ENCODE data around the gene WRNIP1.

The WRNIP1 gene

GRCh38 chr6:2775003-2775402 lies 9.8 kb downstream of the WRNIP1 start:
- Histone ChIP-seq H3K36me3 (ENCODE audit: control insufficient read depth, insufficient read depth, low read length) (peaks cover 64% of the 10 kb centered on the region), H3K9me3 (ENCODE audit: control insufficient read depth, insufficient read depth, low read length) (no peaks in the 10 kb centered on the region), H3K27me3 (ENCODE audit: control insufficient read depth, insufficient read depth, low read length) (no peaks in the 10 kb centered on the region), H3K9ac (ENCODE audit: low read depth, low read length) (no peak overlapping the region), H3K4me3 (ENCODE audit: low read depth, low read length) (no peak overlapping the region), H3K27ac (ENCODE audit: low read depth, low read length) (no peak overlapping the region), H3K4me1 (ENCODE audit: control insufficient read depth, insufficient read depth, low read length) (peaks cover 9% of the 10 kb centered on the region)

DNA sequence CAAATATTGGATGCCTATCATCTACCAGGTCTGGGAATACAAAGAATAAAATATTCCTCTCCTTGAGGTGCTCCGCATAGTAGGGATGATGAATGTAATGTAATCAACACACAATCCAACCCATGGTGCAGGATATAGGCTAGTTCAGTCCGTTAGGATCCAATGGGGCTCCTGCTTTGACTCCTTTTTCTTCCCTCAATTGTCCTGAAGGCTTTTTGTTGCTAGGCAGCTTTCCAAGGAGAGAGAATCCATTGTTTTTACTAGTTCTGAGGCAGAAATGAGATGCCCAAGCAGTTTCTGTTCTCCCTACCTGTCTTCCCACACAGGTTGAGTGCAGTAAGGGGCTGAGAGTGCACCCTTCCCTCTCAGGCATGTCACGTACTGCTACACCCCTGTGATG lies 12.1 kb downstream of the WRNIP1 start:
- Histone ChIP-seq H3K4me1 (ENCODE audit: control insufficient read depth, insufficient read depth, low read length) (no peaks in the 10 kb centered on the region), H3K27ac (ENCODE audit: low read depth, low read length) (no peak overlapping the region), H3K27me3 (ENCODE audit: control insufficient read depth, insufficient read depth, low read length) (no peaks in the 10 kb centered on the region), H3K9me3 (ENCODE audit: control insufficient read depth, insufficient read depth, low read length) (no peaks in the 10 kb centered on the region), H3K4me3 (ENCODE audit: low read depth, low read length) (no peak overlapping the region), H3K9ac (ENCODE audit: low read depth, low read length) (no peak overlapping the region), H3K36me3 (ENCODE audit: control insufficient read depth, insufficient read depth, low read length) (peaks cover 71% of the 10 kb centered on the region)

GRCh38 chr6:2780102-2780737 lies 15.0 kb downstream of the WRNIP1 start:
- Histone ChIP-seq H3K27ac (ENCODE audit: low read depth, low read length) (no peak overlapping the region), H3K9me3 (ENCODE audit: control insufficient read depth, insufficient read depth, low read length) (no peaks in the 10 kb centered on the region), H3K4me1 (ENCODE audit: control insufficient read depth, insufficient read depth, low read length) (no peaks in the 10 kb centered on the region), H3K9ac (ENCODE audit: low read depth, low read length) (no peak overlapping the region), H3K27me3 (ENCODE audit: control insufficient read depth, insufficient read depth, low read length) (no peaks in the 10 kb centered on the region), H3K36me3 (ENCODE audit: control insufficient read depth, insufficient read depth, low read length) (peaks cover 63% of the 10 kb centered on the region), H3K4me3 (ENCODE audit: low read depth, low read length) (no peak overlapping the region)

- Histone ChIP-seq H3K4me3 (ENCODE audit: low read depth, low read length) (no peak overlapping the region), H3K27me3 (ENCODE audit: control insufficient read depth, insufficient read depth, low read length) (no peaks in the 10 kb centered on the region), H3K9me3 (ENCODE audit: control insufficient read depth, insufficient read depth, low read length) (no peaks in the 10 kb centered on the region), H3K4me1 (ENCODE audit: control insufficient read depth, insufficient read depth, low read length) (no peaks in the 10 kb centered on the region), H3K9ac (ENCODE audit: low read depth, low read length) (no peak overlapping the region), H3K36me3 (ENCODE audit: control insufficient read depth, insufficient read depth, low read length) (peaks cover 60% of the 10 kb centered on the region), H3K27ac (ENCODE audit: low read depth, low read length) (no peak overlapping the region)
Measured at GRCh38 chr6:2781685-2782355, 16.6 kb downstream of the WRNIP1 start.

DNA sequence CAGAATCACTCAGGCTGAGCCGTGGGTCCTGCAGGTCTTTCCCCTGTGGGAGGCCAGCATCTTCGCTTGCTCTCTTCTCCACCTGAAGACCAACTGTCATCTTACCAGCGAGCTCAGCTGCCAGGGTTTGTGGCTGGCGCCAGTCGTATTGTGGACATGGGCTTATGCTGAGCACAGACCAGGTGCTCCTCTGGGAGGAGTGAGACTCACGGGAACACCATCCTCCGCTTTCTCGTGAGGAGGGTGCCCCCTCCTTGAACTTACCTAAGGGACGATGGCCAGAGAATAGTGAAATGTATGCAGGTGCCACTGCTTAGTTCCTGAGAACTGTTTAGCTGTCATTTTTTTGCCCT lies 17.1 kb downstream of the WRNIP1 start:
- Histone ChIP-seq H3K9me3 (ENCODE audit: control insufficient read depth, insufficient read depth, low read length) (no peaks in the 10 kb centered on the region), H3K4me3 (ENCODE audit: low read depth, low read length) (no peak overlapping the region), H3K27ac (ENCODE audit: low read depth, low read length) (no peak overlapping the region), H3K36me3 (ENCODE audit: control insufficient read depth, insufficient read depth, low read length) (peaks cover 58% of the 10 kb centered on the region), H3K4me1 (ENCODE audit: control insufficient read depth, insufficient read depth, low read length) (no peaks in the 10 kb centered on the region), H3K27me3 (ENCODE audit: control insufficient read depth, insufficient read depth, low read length) (no peaks in the 10 kb centered on the region), H3K9ac (ENCODE audit: low read depth, low read length) (no peak overlapping the region)

DNA sequence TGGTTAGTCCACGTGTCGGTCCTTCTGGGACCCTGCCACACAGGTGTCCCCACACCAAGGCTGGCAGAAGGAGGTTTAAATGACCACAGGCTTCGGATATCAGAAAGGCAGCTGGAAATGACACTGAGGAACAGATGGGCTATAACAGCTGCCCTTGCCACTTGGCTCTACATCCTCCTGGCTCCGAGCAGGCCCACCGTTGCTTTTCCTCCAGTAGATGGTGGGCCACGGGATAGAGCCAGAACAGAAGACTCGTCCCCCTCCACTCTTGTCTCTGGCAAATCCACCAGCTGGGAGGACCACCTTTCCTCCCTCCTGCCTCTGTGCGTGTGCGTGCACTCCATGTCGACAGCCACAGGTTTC lies 17.6 kb downstream of the WRNIP1 start:
- H3K9ac ChIP-seq (ENCODE audit: low read depth, low read length) = no peak overlapping the region

DNA sequence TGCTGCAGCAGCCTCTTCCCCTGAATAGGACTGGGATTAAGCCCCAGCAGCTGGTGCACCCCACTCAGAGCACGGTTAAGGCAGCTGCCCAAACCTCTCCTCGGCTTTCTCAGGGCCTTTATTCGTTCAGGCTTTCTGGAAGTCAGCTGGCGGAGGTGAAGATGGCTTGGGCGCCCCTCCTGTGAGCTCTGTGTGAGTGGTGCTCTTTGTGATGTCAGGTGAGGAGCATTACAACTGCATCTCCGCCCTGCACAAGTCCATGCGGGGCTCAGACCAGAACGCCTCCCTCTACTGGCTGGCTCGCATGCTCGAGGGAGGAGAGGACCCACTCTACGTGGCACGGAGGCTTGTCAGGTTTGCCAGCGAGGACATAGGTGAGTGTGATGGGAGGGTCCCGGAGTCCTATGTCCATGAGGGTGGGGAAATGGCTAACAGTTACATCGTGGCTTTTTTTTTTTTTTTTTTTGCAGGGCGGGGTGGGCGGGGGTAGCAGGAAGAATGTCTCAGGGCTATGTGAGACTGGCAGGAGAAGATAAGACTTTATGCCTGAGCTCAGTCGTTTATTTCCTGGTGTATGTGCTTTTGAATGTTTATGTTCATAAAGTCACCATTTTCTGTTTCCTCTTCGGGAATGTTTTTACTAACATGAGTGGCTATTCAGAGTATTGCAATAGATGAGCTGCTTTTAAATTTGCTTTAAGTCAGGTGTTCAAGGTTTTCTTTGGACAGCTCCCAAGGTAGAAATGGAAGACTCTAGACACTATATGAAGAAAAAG lies 18.2 kb downstream of the WRNIP1 start:
- Histone ChIP-seq H3K9ac (ENCODE audit: low read depth, low read length) (no peak overlapping the region), H3K4me3 (ENCODE audit: low read depth, low read length) (no peak overlapping the region), H3K9me3 (ENCODE audit: control insufficient read depth, insufficient read depth, low read length) (no peaks in the 10 kb centered on the region), H3K27ac (ENCODE audit: low read depth, low read length) (no peak overlapping the region), H3K36me3 (ENCODE audit: control insufficient read depth, insufficient read depth, low read length) (peaks cover 56% of the 10 kb centered on the region), H3K27me3 (ENCODE audit: control insufficient read depth, insufficient read depth, low read length) (no peaks in the 10 kb centered on the region), H3K4me1 (ENCODE audit: control insufficient read depth, insufficient read depth, low read length) (no peaks in the 10 kb centered on the region)

More for the DNA sequence above, 17.6 kb downstream of the WRNIP1 start:
- H3K4me3 ChIP-seq (ENCODE audit: low read depth, low read length) = no peak overlapping the region
- peaks cover 58% of the 10 kb centered on the region for H3K36me3 ChIP-seq (ENCODE audit: control insufficient read depth, insufficient read depth, low read length)
- no peaks in the 10 kb centered on the region for H3K9me3 ChIP-seq (ENCODE audit: control insufficient read depth, insufficient read depth, low read length)
- H3K27ac ChIP-seq (ENCODE audit: low read depth, low read length) = no peak overlapping the region
- H3K27me3 ChIP-seq (ENCODE audit: control insufficient read depth, insufficient read depth, low read length) = no peaks in the 10 kb centered on the region
- H3K4me1 ChIP-seq (ENCODE audit: control insufficient read depth, insufficient read depth, low read length) = no peaks in the 10 kb centered on the region

DNA sequence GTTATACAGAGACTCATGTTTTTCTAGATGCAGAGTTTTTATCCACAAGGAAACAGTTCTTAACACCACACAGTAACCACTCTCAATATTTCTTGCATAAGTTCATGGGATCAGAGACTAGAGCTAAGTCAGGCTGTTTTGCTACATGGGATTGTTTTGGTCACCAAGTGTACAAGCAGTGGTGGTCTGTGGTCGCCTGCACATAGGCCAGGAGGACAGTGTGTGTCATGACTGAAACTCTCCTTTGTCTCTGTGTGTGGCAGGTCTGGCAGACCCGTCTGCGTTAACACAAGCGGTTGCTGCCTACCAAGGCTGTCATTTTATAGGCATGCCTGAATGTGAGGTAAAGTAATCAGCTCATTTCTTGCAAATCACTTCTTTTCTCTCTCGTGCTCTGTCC lies 18.9 kb downstream of the WRNIP1 start:
- Histone ChIP-seq H3K9ac (ENCODE audit: low read depth, low read length) (no peak overlapping the region), H3K4me3 (ENCODE audit: low read depth, low read length) (no peak overlapping the region), H3K4me1 (ENCODE audit: control insufficient read depth, insufficient read depth, low read length) (no peaks in the 10 kb centered on the region), H3K27me3 (ENCODE audit: control insufficient read depth, insufficient read depth, low read length) (no peaks in the 10 kb centered on the region), H3K36me3 (ENCODE audit: control insufficient read depth, insufficient read depth, low read length) (peaks cover 49% of the 10 kb centered on the region), H3K27ac (ENCODE audit: low read depth, low read length) (no peak overlapping the region), H3K9me3 (ENCODE audit: control insufficient read depth, insufficient read depth, low read length) (no peaks in the 10 kb centered on the region)

DNA sequence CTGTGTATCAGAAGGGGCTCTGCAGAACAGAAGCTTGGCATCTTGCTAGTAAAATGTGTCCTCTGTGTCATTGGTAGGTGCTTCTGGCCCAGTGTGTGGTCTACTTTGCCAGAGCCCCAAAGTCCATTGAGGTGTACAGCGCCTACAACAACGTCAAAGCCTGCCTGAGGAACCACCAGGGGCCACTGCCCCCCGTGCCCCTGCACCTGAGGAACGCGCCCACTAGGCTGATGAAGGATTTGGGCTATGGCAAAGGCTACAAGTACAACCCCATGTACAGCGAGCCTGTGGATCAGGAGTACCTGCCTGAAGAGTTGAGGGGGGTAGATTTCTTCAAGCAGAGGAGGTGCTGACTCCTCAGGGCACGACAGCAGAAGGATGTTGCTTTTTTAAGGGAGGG lies 19.7 kb downstream of the WRNIP1 start:
- H3K9ac ChIP-seq (ENCODE audit: low read depth, low read length) = no peak overlapping the region
- H3K27ac ChIP-seq (ENCODE audit: low read depth, low read length) = no peak overlapping the region
- H3K4me1 ChIP-seq (ENCODE audit: control insufficient read depth, insufficient read depth, low read length) = no peaks in the 10 kb centered on the region
- no peaks in the 10 kb centered on the region for H3K27me3 ChIP-seq (ENCODE audit: control insufficient read depth, insufficient read depth, low read length)
- no peak overlapping the region for H3K4me3 ChIP-seq (ENCODE audit: low read depth, low read length)
- H3K9me3 ChIP-seq (ENCODE audit: control insufficient read depth, insufficient read depth, low read length) = no peaks in the 10 kb centered on the region
- H3K36me3 ChIP-seq (ENCODE audit: control insufficient read depth, insufficient read depth, low read length) = peaks cover 40% of the 10 kb centered on the region

DNA sequence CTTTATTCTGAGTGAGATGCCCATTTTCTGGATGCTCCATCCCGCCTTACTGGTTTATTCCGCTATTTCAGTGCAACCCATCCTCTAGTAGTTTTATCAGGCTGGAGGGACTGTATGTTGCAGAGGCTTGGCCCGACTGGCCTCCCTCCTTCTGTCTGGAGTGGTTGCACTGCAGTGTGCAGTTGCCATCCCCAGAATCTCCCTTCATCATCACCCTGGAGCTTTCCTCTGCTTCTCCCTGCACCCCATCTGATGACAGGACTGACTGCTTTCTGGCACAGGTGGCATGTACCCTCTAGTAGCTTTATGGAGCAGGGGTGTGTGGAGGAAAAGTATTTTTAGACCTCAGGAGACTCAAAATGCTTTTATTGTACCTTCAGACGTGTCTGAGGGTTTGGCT lies 21.1 kb downstream of the WRNIP1 start:
- Histone ChIP-seq H3K9ac (ENCODE audit: low read depth, low read length) (no peak overlapping the region), H3K36me3 (ENCODE audit: control insufficient read depth, insufficient read depth, low read length) (peaks cover 27% of the 10 kb centered on the region), H3K27me3 (ENCODE audit: control insufficient read depth, insufficient read depth, low read length) (no peaks in the 10 kb centered on the region), H3K4me1 (ENCODE audit: control insufficient read depth, insufficient read depth, low read length) (0 out of 2 replicates have a peak, but pooled peaks cover 10% of the 10 kb centered on the region), H3K4me3 (ENCODE audit: low read depth, low read length) (no peak overlapping the region), H3K27ac (ENCODE audit: low read depth, low read length) (no peak overlapping the region), H3K9me3 (ENCODE audit: control insufficient read depth, insufficient read depth, low read length) (no peaks in the 10 kb centered on the region)

Measured in HUES48 (cell line).